ENCODE measurements around the gene FUCA2.

DNA sequence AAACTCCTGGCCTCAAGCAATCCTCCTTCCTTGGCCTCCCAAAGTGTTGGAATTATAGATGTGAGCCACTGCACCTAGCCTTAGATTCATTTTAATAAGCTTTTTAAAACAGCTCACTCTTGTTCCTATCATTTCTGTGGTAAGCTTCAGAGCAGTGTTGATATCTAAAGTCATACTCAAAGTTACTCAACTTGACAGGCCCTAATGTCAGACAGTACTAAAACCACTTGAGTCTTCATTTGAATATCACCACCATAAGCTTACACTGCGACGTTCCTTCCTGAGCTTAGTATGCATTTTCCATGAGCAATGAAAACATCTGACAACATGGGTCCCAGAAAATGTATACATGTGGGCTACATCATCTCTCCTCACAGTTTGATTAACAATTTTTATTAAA, 6.0 kb downstream of the FUCA2 start:
- TF ChIP-seq YY1 (IDR thresholded peaks at IDR 0.05; ENCODE audit: insufficient read depth, insufficient read length) (no peak), ZNF274 (IDR thresholded peaks at IDR 0.05; ENCODE audit: low read depth, low read length) (no peak)

All from NT2/D1 (cell line).